ENCODE data around the gene ANKRD13A.
A peak's percentile ranks its signal among the peaks of the same experiment; 100 is the strongest.

ANKRD13A gene

DNA sequence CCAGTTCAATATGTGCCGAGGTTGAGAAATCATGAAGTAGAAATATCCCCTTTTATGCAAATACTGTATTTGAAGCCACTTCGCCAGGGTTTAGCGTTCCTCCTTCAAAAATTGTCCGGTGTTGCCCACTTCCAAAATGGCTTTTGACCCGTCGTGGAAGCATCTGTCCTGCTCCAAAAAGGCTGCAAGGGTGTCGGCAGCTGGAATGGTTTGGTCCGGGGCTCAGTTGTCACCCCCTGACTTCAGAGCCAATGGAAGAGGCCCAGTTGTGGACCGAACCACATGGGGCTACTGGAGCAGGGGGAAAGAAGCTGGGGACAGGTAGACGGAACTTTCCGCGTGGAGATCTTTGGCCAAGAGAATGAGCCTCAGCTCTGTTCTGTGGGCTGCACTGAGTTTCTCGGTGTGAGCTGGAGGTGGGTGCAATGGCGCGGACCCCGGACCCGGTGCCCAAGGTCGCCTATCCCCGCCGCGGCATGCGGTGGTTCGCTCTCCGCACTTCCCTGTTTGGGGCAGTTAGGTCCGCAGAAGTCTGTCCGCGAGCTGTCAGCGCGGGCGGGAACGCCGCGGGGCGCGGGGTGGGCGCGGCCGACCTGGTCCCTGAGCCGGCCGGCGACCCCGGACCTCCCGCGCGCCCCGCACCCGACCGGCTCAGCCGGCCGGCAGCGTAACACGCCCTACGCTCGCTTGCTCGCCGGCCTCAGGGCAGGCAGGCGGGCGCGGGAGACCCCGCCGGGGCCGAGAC is at the start of gene ANKRD13A:
Gene ANKRD13A, plus strand, starts transcription at position 527 of the 745 bp plus-strand sequence. CDS start 259 bp downstream, outside the sequence.
- peak; percentile 81 for DNase-seq (ENCODE audit: low read depth)

DNA sequence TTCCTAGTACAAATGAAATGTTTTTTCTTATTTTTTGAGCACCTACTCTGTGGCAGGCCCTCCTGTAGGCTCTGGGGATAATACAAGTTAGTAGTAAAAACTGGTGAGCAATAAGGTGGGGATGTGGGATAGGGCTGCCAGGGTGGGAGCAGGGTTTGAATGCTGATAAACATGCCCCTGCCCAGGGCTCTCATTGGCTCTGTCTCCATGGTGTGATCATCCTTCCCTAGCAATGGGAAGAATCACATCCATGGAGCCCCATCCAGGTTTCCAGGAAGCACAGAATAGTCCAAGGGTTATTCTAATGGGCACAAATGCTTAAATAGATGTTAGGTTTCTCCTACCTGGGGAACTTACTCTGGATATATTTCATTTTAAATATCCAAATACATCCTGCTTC is 48.6 kb upstream of the ANKRD13A start:
- no peak for DNase-seq (ENCODE audit: low read depth)

DNA sequence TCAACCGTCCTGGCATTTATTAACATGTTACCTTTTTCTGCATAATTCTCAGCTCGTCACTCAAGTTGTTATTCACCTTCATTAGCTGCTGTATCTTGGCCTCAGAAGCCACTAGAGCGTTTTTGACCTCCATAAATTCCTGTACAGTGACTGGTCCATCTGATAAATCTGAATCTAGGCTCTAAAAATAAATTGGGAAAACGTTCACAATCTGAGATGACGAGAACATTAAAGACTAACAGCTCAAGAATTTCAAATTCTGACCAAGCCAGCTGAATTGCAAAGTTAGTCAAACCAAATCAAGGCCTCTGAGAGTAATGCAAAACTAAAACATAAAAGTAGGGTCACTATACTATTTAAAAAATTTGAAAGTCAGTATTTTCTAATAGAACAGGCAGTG is 48.1 kb upstream of the ANKRD13A start:
- DNase-seq (ENCODE audit: low read depth), result no peak

DNA sequence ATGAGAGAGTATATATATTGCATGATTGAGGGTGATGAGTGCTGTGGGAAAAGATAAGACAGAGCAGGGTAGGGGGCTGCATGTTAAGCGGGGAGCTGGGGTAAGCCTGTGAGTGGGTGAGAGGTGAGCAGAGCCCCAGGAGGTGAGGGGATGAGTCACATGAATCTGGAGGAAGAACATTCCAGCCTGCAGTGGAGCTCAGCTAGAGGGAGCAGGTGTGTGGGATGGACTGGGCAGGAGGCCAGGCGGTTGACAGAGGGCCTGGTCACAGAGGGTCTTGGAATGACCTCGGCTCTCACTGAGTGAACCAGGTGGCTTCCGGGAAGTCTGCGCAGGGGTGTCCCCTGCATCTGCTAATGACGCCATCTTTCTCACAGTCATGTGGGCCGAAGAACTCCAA is 47.5 kb upstream of the ANKRD13A start:
- DNase-seq (ENCODE audit: low read depth), result no peak

DNA sequence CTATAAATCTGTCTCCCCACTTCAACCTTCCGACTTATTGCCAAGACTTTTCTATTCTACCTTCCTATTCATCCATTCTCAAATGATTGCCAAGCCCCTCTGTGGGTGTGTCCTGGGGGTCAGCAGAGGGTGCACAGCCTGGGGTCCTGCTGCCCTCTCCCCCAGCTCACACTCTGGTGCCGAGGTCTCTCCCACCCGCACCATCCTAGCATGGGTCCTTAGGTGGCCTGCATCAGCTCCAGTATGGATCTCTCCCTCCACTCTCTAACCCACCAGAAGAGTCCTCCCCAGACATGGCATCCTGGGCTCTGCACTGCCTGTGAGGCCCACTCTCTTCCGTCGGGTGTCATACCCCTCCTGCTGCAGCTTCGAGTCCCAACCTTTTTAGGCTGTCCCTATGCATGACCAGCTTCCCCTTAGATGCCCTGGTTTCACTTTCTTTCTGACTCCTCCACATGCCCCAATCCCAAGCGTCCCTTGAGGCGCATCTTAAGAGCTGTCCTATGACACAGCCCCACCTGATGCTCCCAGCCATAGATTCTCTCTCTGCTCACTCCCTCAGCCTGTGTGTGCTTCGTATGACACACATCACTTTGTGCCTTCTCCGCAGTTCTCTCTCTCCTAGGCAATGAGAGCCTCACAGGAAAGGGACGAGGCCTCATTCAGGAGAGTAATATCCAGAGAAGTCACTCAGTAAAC is 46.9 kb upstream of the ANKRD13A start:
- DNase-seq (ENCODE audit: low read depth), result no peak

DNA sequence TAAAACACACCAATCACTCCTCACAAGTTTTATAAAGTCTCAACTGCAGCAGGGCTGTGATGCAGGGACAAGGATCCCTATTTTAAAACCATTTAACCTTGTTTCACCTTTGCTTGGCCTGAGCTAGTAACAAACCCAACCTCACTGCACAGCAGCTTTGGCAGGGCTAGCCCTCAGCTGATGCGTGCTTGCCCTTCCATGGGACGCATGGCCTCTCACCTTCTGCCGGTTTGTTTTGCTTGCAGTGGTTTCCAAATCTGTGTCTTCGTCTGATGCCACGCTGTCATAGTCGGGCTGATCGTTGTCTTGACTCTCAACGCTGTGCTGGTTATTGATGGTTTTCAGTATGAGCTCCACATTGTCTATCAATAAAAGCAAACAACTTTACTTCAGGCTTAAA is 46.4 kb upstream of the ANKRD13A start:
- DNase-seq (ENCODE audit: low read depth), result no peak

DNA sequence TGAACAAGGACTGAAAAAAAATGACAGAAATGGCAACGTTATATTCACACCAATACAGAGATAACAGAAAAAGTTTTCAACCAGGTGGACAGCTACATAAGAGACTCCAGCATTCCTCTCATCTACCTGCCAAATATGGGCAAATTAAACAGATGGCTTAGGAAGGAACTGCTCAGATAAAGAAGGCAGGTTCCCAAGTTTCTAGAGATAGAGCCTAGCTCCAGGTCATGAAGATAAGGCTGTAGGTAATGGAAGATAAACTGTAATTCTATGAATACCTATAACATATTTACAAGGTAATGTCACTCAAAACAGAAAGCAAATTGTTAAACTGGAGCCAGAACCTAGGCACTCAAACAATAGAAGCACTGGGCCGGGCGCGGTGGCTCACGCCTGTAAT is 45.6 kb upstream of the ANKRD13A start:
- DNase-seq (ENCODE audit: low read depth), result no peak

DNA sequence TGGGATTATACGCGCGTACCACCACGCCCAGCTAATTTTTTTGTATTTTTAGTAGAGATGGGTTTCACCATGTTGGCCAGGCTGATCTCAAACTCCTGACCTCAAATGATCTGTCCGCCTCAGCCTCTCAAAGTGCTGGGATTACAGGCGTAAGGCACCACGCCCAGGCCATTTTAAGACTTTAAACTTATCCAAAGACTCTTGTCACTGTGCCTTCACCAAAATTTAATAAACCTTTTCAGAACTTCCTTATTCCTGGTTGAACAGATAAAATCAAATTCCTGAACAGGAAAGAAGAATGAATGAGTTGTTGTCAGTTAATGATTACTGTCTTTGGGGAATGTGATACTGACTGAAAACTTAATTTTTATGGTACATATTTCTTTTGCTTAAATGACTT is 40.9 kb upstream of the ANKRD13A start:
- DNase-seq (ENCODE audit: low read depth), result no peak

DNA sequence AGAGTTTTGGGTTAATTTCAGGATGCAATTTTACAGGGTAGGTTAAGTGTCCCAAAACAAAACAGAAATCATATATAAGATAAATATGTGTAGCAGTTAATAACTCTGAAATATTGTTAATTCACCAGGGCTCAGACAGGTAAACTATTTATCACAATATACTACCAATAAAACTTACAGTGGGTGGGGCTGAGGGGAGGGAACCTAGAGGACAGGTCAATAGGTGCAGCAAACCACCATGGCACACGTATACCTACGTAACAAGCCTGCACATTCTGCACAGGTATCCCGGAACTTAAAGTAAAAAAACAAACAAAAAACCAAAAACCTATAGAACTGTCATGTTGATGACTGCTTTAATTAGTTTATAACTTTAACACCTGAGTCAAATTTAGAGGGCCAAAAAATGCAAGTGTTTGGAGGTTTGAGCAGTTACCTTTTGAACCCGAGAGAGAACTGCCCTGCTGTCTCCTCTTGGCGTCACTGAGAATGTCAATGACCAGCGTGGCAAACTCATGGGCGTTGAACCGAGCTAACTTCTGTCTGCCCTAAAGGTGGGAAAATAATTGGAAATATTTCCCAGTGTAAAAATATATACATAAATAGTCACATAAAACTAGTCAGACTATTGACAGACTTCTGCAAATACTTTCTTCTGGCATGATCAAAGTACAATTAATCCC is 39.7 kb upstream of the ANKRD13A start:
- no peak for DNase-seq (ENCODE audit: low read depth)

DNA sequence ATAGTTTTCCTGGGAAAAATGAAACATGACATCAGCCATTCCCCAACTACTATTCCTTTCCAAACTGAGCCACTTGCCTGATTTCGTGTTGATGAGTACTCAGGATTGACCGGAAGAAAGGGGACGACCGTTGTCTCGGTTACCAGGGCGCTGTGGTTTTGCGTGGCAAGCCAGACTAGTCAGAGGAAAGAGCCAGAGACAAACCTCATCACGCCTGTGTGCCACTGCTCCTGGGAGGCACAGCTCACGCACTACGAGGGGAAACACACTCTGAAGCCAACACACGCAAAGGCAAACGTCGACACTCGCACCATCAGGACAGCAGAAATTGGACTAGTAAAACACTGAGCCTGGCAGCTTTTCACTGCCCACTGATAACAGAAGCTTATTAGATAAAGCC is 38.0 kb upstream of the ANKRD13A start:
- no peak for DNase-seq (ENCODE audit: low read depth)

DNA sequence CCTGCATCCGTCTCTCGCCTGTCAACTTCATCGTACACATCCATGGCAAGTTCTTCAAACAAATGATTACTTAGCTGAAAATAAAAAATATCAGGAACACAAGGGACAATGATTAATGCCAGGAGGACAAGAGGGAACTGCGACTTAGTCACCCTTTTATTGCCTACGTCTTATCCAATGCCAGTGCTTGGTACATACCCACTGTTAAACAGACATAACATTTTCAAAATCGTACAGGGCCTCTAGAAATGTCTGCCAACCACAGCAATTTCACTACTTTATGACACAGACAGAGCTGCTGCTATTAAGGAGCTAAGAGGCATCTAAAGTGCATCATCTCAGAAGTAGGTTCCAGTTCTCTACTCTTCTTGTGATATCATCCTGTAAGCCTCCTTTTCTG is 37.6 kb upstream of the ANKRD13A start:
- no peak for DNase-seq (ENCODE audit: low read depth)

DNA sequence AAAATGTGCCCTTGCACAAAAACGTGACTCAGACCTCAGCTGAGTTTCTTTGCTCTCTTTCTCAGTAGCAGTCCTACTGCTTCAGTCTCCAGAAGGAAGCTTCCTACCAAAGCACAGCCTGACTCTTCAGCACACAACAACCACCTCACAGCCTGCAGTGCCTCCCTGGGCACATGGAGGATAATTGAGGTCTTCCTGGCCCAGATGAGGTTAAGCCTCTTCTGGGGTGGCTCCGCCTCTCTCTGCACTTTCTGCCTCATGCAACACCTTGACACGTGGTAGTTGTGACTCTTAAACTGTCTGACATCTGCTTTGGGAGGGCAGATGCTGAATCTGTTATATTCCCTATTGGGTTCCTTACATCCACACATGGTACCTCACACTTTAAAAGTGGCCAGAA is 36.8 kb upstream of the ANKRD13A start:
- no peak for DNase-seq (ENCODE audit: low read depth)

DNA sequence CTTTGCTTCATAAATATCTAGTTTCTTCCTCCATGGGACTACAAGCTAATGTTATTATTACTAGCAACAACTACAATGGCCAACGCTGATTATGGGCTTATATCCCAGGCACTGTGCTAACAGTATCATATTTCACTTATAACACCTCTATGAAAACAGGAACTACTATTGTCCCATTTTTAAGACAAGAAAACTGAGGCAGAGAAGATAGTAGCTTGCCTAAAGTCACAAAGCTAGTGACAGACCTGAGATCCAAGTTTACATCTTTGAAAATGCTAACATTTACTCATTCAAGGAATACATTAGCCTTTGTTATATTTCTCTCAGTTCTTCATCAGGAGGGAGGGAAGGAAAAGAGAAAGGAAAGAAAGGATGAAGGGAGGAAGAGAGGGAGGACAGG is 35.9 kb upstream of the ANKRD13A start:
- DNase-seq (ENCODE audit: low read depth), result no peak

DNA sequence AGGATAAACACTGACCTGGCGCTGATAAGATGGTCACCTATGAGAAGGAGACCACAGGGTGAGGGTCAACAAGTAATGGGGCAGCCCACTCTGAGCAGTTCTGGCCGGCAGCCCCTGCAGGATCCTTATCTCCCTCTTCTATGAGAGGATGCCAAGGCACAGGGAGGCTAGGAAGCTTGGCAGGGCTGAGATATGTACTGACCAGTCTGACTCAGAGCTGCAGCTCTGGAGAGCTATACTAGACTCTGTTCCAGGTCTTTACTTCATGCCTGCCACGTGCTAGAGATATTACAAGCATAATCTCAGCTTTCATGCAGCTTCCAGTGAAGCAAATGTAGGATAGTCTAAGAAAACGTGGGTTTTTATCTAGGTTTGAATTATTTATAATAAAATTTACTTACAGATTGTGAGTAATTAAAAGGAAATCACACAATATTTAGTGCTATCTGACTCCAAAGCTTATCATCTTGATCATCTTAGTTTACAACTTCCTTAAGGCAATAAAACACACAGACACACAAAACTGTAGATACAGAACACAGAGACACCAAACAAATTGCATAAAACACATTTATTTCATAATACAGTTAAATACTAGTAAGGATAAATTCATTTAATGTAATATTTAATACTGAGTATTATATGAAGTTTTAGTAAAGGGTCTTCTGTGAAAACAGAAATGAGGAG is 35.3 kb upstream of the ANKRD13A start:
- DNase-seq (ENCODE audit: low read depth), result no peak

DNA sequence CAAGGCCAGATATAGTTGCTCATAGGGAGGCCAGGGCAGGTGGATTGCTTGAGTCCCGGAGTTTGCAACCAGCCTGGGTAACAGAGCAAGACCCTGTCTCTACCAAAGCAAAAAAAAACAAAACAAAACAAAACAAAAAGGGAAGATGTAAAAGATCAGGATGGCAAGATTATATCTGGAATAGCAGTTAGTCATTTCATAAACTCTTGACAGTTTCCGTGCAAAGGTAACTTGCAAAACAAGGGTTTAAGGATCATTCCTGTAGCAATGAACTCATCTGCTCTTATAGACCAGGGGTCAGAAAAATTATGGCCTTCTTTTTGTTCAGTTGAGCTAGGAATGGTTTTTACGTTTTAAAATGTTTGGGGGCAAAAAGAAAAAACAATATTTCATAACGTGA is 32.7 kb upstream of the ANKRD13A start:
- no peak for DNase-seq (ENCODE audit: low read depth)

DNA sequence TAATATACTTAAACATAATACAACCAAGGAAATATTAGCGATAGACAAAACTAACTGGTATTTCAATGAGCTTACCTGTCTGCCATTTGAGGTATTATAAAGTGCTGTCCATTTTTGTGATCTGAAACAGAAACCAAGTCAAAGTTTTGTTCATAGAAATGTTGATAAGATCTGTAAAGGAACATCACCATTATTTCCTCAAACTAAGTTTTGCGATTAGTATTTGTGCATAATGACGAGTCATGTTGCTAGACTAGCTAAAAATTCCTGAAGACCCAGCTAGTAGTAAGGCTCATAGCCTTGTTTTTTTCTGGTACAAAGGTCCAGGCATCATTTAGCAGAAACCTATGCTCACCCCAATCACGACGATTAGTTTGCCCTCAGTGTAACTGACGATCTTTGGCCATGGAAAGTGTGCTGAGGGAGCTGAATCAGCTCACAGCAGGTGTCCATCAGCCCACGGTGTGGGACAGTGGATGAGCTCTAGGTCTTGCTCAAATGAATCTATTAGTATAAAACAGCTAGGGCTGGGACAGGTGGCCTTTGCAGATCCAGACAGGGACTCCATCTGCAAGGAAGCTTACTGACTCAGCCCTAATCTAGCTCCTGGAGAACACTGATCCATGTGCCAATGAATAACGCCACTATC is 31.7 kb upstream of the ANKRD13A start:
- DNase-seq (ENCODE audit: low read depth), result no peak

DNA sequence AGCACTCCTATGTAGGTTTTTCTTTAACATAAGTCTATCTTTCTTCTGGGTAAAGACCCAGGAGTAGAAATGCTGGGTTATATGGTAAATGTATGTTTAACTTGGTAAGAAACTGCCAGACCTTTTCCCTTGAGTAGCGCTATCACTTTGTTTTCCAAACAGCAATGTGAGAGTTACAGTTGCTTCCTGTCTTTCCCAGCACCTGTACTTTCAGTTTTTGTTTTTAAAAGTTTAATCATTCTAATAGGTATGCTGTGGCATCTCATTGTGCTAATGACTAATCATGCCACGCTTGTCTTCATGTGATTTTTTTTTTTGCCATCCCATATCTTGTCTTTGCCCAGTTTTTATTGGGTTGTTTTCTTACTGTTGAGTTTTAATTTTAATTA is 31.2 kb upstream of the ANKRD13A start:
- no peak for DNase-seq (ENCODE audit: low read depth)

DNA sequence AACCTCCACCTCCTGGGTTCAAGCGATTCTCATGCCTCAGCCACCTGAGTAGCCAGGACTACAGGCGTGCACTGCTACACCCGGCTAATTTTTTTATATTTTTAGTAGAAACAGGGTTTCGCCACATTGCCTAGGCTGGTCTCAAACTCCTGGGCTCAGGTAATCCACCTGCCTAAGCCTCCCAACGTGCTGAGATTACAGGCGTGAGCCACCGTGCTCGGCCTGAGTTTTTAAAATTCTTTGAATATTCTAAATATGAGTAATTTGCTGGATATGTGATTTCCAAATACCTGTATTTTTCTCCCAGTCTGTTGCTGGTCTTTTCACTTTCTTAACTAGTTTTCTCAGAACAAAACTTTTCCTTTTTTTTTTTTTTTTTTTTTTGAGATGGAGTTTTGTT is 30.4 kb upstream of the ANKRD13A start:
- no peak for DNase-seq (ENCODE audit: low read depth)

DNA sequence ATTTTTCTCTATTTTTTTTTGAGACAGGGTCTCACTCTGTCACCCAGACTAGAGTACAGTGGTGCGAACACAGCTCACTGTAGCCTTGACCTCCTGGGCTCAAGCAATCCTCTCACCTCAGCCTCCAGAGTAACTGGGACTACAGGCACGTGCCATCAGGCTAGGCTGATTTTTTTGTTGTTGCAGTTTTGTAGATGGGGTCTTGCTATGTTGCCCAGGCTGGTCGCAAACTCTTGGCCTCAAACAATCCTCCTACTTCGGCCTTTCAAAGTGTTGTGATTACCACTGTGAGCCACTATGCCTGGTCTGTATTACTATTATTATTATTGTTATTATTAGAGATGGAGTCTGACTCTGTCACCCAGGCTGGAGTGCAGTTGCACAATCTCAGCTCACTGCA is 26.4 kb upstream of the ANKRD13A start:
- DNase-seq (ENCODE audit: low read depth), result no peak

DNA sequence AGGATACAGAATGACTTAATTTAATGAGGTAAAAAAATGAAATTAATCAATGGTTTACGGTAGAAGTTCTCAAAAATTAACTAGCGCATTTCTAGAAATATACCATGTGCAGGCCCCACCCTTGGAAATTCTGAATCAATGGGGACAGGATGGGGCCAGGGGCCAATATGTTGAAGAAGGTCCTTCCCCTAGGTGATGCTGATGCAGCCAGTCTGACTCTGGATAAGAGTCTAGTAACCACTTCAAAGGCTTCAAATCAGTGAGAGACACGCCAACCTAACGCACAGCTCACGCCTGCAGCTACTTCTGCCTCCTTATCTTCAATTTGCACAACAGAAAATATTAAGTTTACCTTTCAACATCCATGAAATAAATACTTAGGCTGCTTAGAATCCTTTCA is 17.9 kb upstream of the ANKRD13A start:
- DNase-seq (ENCODE audit: low read depth), result peak; percentile 10

DNA sequence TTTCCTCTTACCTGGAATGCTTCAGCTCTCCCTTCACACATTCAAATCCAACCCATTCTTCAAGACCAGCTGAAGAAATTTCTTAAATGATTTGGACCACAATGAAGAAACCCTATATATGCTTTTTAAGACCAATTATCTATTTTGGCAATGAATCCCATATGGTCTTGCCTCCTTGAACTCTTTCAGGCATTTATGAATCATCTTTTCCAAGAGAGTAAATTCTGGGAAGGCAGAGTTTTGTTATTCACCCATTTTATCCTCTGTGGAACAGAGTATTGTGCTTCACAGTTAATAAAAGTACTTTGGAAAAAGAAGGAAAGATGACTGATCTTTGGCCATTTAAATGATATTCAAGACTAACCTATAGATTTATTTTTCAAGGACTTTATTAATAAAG is 17.0 kb upstream of the ANKRD13A start:
- DNase-seq (ENCODE audit: low read depth), result no peak

All from activated T-helper 1 cell treated with Interleukin-2 at 50 U/mL for 16 hours (primary cell).